SU-DHL-6 (cell line): ENCODE data around the gene EML4.

Source experiments
- CTCF ChIP-seq: fragments of 200-600 bp; sonication (generic); IDR thresholded peaks from one replicate; pipeline ENCODE4 v1.5.1; 2017; ENCODE audit warnings: antibody characterized with exemption, mild to moderate bottlenecking, low read length, moderate library complexity; ENCODE audit not compliant: insufficient read depth, poor library complexity, severe bottlenecking
- EZH2phosphoT487 ChIP-seq: fragments of 200-600 bp; sonication (generic), shearing (Covaris generic); conservative IDR thresholded peaks from 2 replicates; pipeline ENCODE4 v1.6.1; 2018; ENCODE audit warnings: mild to moderate bottlenecking, antibody characterized with exemption, low read length, moderate library complexity, mixed read lengths

GRCh38 chr2:42290005-42290404, 120.9 kb downstream of the EML4 start:
- TF ChIP-seq EZH2phosphoT487 (no peak), CTCF (no peak)
